Sigmoid colon (tissue), 7 donors: ENCODE data around the gene OXSR1. TPM values are rescaled to one million over a fixed set of nuclear protein-coding genes. Genes with fewer than 3 reads are reported as not detected.

Experiments used
- DNase-seq: peaks from one replicate; pipeline ENCODE4 v3.0.0-alpha.2; 2019
- H3K27ac ChIP-seq, 4 donors: fragments of 200-600 bp; sonication (generic); one replicate each; pipeline ENCODE4 v1.5.1; 2016 to 2019; ENCODE audit warnings: mild to moderate bottlenecking in 1 of 4
- H3K27me3 ChIP-seq, 3 donors: fragments of 200-600 bp; sonication (generic); one replicate each; pipeline ENCODE4 v1.5.1; 2019; ENCODE audit warnings: mild to moderate bottlenecking in 1 of 3
- H3K36me3 ChIP-seq, 4 donors: fragments of 200-600 bp; sonication (generic); one replicate each; pipeline ENCODE4 v1.5.1; 2016 to 2019
- H3K4me1 ChIP-seq, 4 donors: fragments of 200-600 bp; sonication (generic); one replicate each; pipeline ENCODE4 v1.5.1; 2017 to 2019
- H3K4me3 ChIP-seq, 4 donors: fragments of 200-600 bp; sonication (generic); one replicate each; pipeline ENCODE4 v1.5.1; 2017 to 2019; ENCODE audit warnings: mild to moderate bottlenecking in 2 of 4, moderate library complexity in 1 of 4
- H3K9me3 ChIP-seq, 4 donors: fragments of 200-600 bp in 3 of 4; sonication (generic) in 3 of 4; one replicate each; pipeline versions ENCODE4 v1.5.1 to v1.6.1; 2013 to 2019
- CTCF ChIP-seq, 4 experiments: fragments of 450-650 bp in 3 of 4; fragments of 200-600 bp in 1 of 4; IDR thresholded peaks; one replicate each; pipeline ENCODE4 v1.5.1; 2016 to 2019; ENCODE audit warnings: antibody characterized with exemption in 4 of 4, mild to moderate bottlenecking in 3 of 4, moderate library complexity in 2 of 4
- EP300 ChIP-seq, 4 donors: sonication (generic); formaldehyde crosslinking; IDR thresholded peaks; one replicate each; pipeline ENCODE4 v1.6.1; 2017; ENCODE audit warnings: antibody characterized with exemption in 4 of 4
- POLR2A ChIP-seq, 2 donors: fragments of 450-650 bp; IDR thresholded peaks; one replicate each; pipeline ENCODE4 v1.6.1; 2016; ENCODE audit warnings: antibody characterized with exemption in 2 of 2, mild to moderate bottlenecking in 2 of 2, moderate library complexity in 2 of 2
- POLR2AphosphoS5 ChIP-seq, 4 donors: sonication (generic); formaldehyde crosslinking; IDR thresholded peaks; one replicate each; pipeline ENCODE4 v1.6.1; 2017; ENCODE audit warnings: antibody characterized with exemption in 4 of 4
- WGBS, 2 donors: extraction: QIAGEN DNeasy Blood & Tissue Kit; methylation state at CpG; one replicate each; pipeline ENCODE4 v1.1.7; 2013; 5-methylcytosine and 5-hydroxymethylcytosine counted together
- intact Hi-C: fragments of 100-400 bp; cut with DNase I; formaldehyde crosslinking; loops from one replicate; pipeline ENCODE4 v1.15.1; 2023
- polyA plus RNA-seq, 3 donors: library from polyadenylated mRNA; stranded (reverse); fragments of 200-250 nt; gene quantifications; one replicate each; pipeline ENCODE4 v1.2.3, GENCODE V29; 2013
- small RNA-seq, 3 donors: library from RNA; depleted of rRNA; stranded (forward); fragments of <200 nt; gene quantifications; one replicate each; pipeline ENCODE3, GENCODE V24; 2016
- total RNA-seq, 4 donors: library from RNA; depleted of rRNA; stranded (reverse); fragments of >200 nt; gene quantifications; one replicate each; pipeline ENCODE4 v1.1.0, GENCODE V29; 2016
- donor health status: healthy with polysubstance abuse.
- donor health status: Bipolar disorder and iron deficiency.
- donor health status: healthy.

OXSR1 gene
- total and polyA plus RNA-seq, 7 donors = 13.8 to 28.8 (median 22.9) TPM

GRCh38 chr3:38297537-38297936, 132.2 kb downstream of the OXSR1 start:
- Histone ChIP-seq H3K27me3 (no peaks in the 10 kb centered on the region), H3K4me1 (no peaks in the 10 kb centered on the region), H3K9me3 (no peaks in the 10 kb centered on the region), H3K36me3 (no peaks in the 10 kb centered on the region), H3K27ac (no peak overlapping the region), H3K4me3 (no peak overlapping the region)
- no peak for TF ChIP-seq POLR2A (IDR thresholded peaks at IDR 0.05)
- no peak for TF ChIP-seq EP300 (IDR thresholded peaks at IDR 0.05)
- no peak for TF ChIP-seq CTCF (IDR thresholded peaks at IDR 0.05)
- TF ChIP-seq POLR2AphosphoS5 (IDR thresholded peaks at IDR 0.05) = no peak
- DNase-seq = no peak
- intact Hi-C loops = no loop called here

- Histone ChIP-seq H3K4me3 (no peak overlapping the region), H3K27ac (no peak overlapping the region), H3K9me3 (no peaks in the 10 kb centered on the region), H3K36me3 (no peaks in the 10 kb centered on the region), H3K27me3 (no peaks in the 10 kb centered on the region), H3K4me1 (no peaks in the 10 kb centered on the region)
- no peak for DNase-seq
- WGBS, 2 donors = 73 to 83% methylated on average over 5 of the region's 5 CpGs
- TF ChIP-seq POLR2A (IDR thresholded peaks at IDR 0.05) (no peak), CTCF (IDR thresholded peaks at IDR 0.05) (peak in 2 of 4 experiments; percentile 13 to 22)
- intact Hi-C loops = no loop called here
Observed at GRCh38 chr3:38297947-38298711, 132.8 kb downstream of the OXSR1 start.

Small RNA genes within 50 kb of the gene (small RNA-seq; reads per million reads assigned to genes)
- gene RF00019 = 0 reads per million in 3 donors
- 0 reads per million in 3 donors for gene RNU6-235P

Other genes starting within 250 kb of the OXSR1 start
- gene VILL, start 174.8 kb upstream of the OXSR1 start, total RNA-seq = 1 to 10 TPM; 5.3 to 8.3 (median 6.6) TPM
- gene VILL, start 174.8 kb upstream of the OXSR1 start, polyA plus RNA-seq = 100 to 1,000 TPM in 1 of 3 donors, 10 to 100 TPM in 2; 81.7 to 175 (median 97.0) TPM
- gene PLCD1, start 135.9 kb upstream of the OXSR1 start, total RNA-seq = 10 to 100 TPM; 10.3 to 22.7 (median 14.2) TPM
- gene PLCD1, start 135.9 kb upstream of the OXSR1 start, polyA plus RNA-seq = 100 to 1,000 TPM in 1 of 3 donors, 10 to 100 TPM in 2; 29.0 to 139 (median 85.9) TPM
- under 1 TPM; 0.16 to 0.41 (median 0.32) TPM for gene DLEC1, start 126.3 kb upstream of the OXSR1 start, total RNA-seq
- under 1 TPM; 0.42 to 0.60 (median 0.46) TPM for gene DLEC1, start 126.3 kb upstream of the OXSR1 start, polyA plus RNA-seq
- 10 to 100 TPM; 42.6 to 53.2 (median 47.6) TPM for gene ACAA1, start 28.4 kb upstream of the OXSR1 start, total RNA-seq
- gene ACAA1, start 28.4 kb upstream of the OXSR1 start, polyA plus RNA-seq = 100 to 1,000 TPM; 102 to 258 (median 131) TPM
- gene MYD88, start 26.9 kb upstream of the OXSR1 start, total RNA-seq = 10 to 100 TPM; 27.8 to 39.7 (median 33.4) TPM
- gene MYD88, start 26.9 kb upstream of the OXSR1 start, polyA plus RNA-seq = 10 to 100 TPM; 48.6 to 74.0 (median 58.4) TPM
- 1 to 10 TPM in 1 of 4 donors, not detected in 3; 2.1 TPM for gene SLC22A13, start 100.3 kb downstream of the OXSR1 start, total RNA-seq
- gene SLC22A13, start 100.3 kb downstream of the OXSR1 start, polyA plus RNA-seq = under 1 TPM in 1 of 3 donors, not detected in 2; 0.17 TPM
- not detected for gene SLC22A14, start 116.8 kb downstream of the OXSR1 start, total RNA-seq
- under 1 TPM in 1 of 3 donors, not detected in 2; 0.09 TPM for gene SLC22A14, start 116.8 kb downstream of the OXSR1 start, polyA plus RNA-seq
- 1 to 10 TPM; 2.3 to 3.2 (median 2.4) TPM for gene XYLB, start 181.2 kb downstream of the OXSR1 start, total RNA-seq
- gene XYLB, start 181.2 kb downstream of the OXSR1 start, polyA plus RNA-seq = 1 to 10 TPM; 3.6 to 4.9 (median 3.9) TPM